Trophoblast cell (in vitro differentiated cells and primary cell): ENCODE results near the gene AK3.

Experiments used
- DNase-seq, 2 donors: peaks; one replicate each; pipeline ENCODE4 v3.0.0-alpha.2; 2016
- H2AFZ ChIP-seq: 2 replicates; pipeline ENCODE4 v1.6.1; 2013; ENCODE audit warnings: low read length, moderate library complexity, mild to moderate bottlenecking; ENCODE audit not compliant: insufficient read depth, poor library complexity
- H2AK5ac ChIP-seq: 2 replicates; pipeline ENCODE4 v1.6.1; 2013; ENCODE audit warnings: mild to moderate bottlenecking, low read length
- H2BK120ac ChIP-seq: 2 replicates; pipeline ENCODE4 v1.6.1; 2013; ENCODE audit warnings: low read length, mild to moderate bottlenecking, moderate library complexity; ENCODE audit not compliant: insufficient read depth, poor library complexity
- H2BK12ac ChIP-seq: 2 replicates; pipeline ENCODE4 v1.6.1; 2013; ENCODE audit warnings: mild to moderate bottlenecking, low read length, moderate library complexity
- H2BK5ac ChIP-seq: 2 replicates; pipeline ENCODE4 v1.6.1; 2013; ENCODE audit warnings: low read length, low read depth, moderate library complexity, mild to moderate bottlenecking; ENCODE audit not compliant: poor library complexity
- H3K14ac ChIP-seq: 2 replicates; pipeline ENCODE4 v1.6.1; 2013; ENCODE audit warnings: mild to moderate bottlenecking, low read length
- H3K18ac ChIP-seq: 2 replicates; pipeline ENCODE4 v1.6.1; 2013; ENCODE audit warnings: mild to moderate bottlenecking, low read length
- H3K23ac ChIP-seq: 2 replicates; pipeline ENCODE4 v1.6.1; 2013; ENCODE audit warnings: low read length
- H3K27ac ChIP-seq: 2 replicates; pipeline ENCODE4 v1.5.1; 2013; ENCODE audit warnings: low read depth, mild to moderate bottlenecking, inconsistent platforms, low read length, moderate library complexity
- H3K27me3 ChIP-seq: 2 replicates; pipeline ENCODE4 v1.6.1; 2013; ENCODE audit warnings: inconsistent platforms, mild to moderate bottlenecking, low read length, moderate library complexity; ENCODE audit not compliant: insufficient read depth
- H3K36me3 ChIP-seq, 2 experiments: 1 replicate in 1 of 2; 2 replicates in 1 of 2; pipeline ENCODE4 v1.6.1; 2013; ENCODE audit warnings: low read length in 2 of 2, mild to moderate bottlenecking in 2 of 2, moderate library complexity in 1 of 2; ENCODE audit not compliant: insufficient read depth in 2 of 2, control insufficient read depth in 1 of 2
- H3K4ac ChIP-seq: 2 replicates; pipeline ENCODE4 v1.6.1; 2013; ENCODE audit warnings: low read depth, mild to moderate bottlenecking, low read length, moderate library complexity
- H3K4me1 ChIP-seq, 2 experiments: 1 replicate in 1 of 2; 2 replicates in 1 of 2; pipeline ENCODE4 v1.6.1; 2013; ENCODE audit warnings: low read length in 2 of 2, mild to moderate bottlenecking in 2 of 2, moderate library complexity in 1 of 2; ENCODE audit not compliant: insufficient read depth in 2 of 2, control insufficient read depth in 1 of 2
- H3K4me2 ChIP-seq: 2 replicates; pipeline ENCODE4 v1.6.1; 2013; ENCODE audit warnings: inconsistent platforms, mild to moderate bottlenecking, low read length, moderate library complexity
- H3K4me3 ChIP-seq: 2 replicates; pipeline ENCODE4 v1.5.1; 2013; ENCODE audit warnings: mild to moderate bottlenecking, low read depth, low read length, inconsistent platforms
- H3K79me1 ChIP-seq: one replicate; pipeline ENCODE4 v1.6.1; 2013; ENCODE audit warnings: low read length
- H3K79me2 ChIP-seq: 2 replicates; pipeline ENCODE4 v1.6.1; 2013; ENCODE audit warnings: low read length, mild to moderate bottlenecking; ENCODE audit not compliant: control insufficient read depth, insufficient read depth, poor library complexity
- H3K9ac ChIP-seq: 2 replicates; pipeline ENCODE4 v1.6.1; 2013; ENCODE audit warnings: mild to moderate bottlenecking, low read length
- H3K9me3 ChIP-seq: 2 replicates; pipeline ENCODE4 v1.6.1; 2013; ENCODE audit warnings: low read depth, mild to moderate bottlenecking, control low read depth, inconsistent platforms, low read length; ENCODE audit not compliant: insufficient read depth
- H4K12ac ChIP-seq: 2 replicates; pipeline ENCODE4 v1.6.1; 2013; ENCODE audit warnings: low read depth, mild to moderate bottlenecking, low read length, moderate library complexity
- H4K8ac ChIP-seq: 2 replicates; pipeline ENCODE4 v1.6.1; 2013; ENCODE audit warnings: low read depth, mild to moderate bottlenecking, low read length, moderate library complexity
- H4K91ac ChIP-seq: one replicate; pipeline ENCODE4 v1.6.1; 2013; ENCODE audit warnings: low read depth, mild to moderate bottlenecking, low read length, moderate library complexity
- WGBS: extraction: QIAGEN DNeasy Blood & Tissue Kit; methylation state at CpG from one replicate; pipeline ENCODE4 v1.1.7; 2013; ENCODE audit warnings: missing lambda C conversion rate; ENCODE audit not compliant: insufficient read length, insufficient coverage; ENCODE audit errors: extremely low coverage; 5-methylcytosine and 5-hydroxymethylcytosine counted together

AK3 gene

GRCh38 chr9:4716163-4716562 is 24.8 kb downstream of the AK3 start:
- WGBS: no CpG with 5 or more reads among the region's 1 CpG
- Histone ChIP-seq H2AFZ (no peak overlapping the region), H3K4ac (no peak overlapping the region), H4K91ac (no peak overlapping the region), H3K9me3 (no peaks in the 10 kb centered on the region), H3K27me3 (no peaks in the 10 kb centered on the region), H3K4me1 (no peaks in the 10 kb centered on the region), H3K23ac (no peak overlapping the region), H2BK120ac (no peak overlapping the region), H2AK5ac (no peak overlapping the region), H3K79me2 (no peaks in the 10 kb centered on the region), H3K4me3 (no peak overlapping the region), H3K79me1 (no peaks in the 10 kb centered on the region), H3K36me3 (peaks cover 8 to 23% of the 10 kb centered on the region in 2 experiments), H4K12ac (no peak overlapping the region), H2BK12ac (no peak overlapping the region), H2BK5ac (no peak overlapping the region), H3K27ac (no peak overlapping the region), H3K14ac (no peak overlapping the region), H4K8ac (no peak overlapping the region), H3K9ac (no peak overlapping the region), H3K18ac (no peak overlapping the region), H3K4me2 (no peak overlapping the region)
- no peak for DNase-seq

DNA sequence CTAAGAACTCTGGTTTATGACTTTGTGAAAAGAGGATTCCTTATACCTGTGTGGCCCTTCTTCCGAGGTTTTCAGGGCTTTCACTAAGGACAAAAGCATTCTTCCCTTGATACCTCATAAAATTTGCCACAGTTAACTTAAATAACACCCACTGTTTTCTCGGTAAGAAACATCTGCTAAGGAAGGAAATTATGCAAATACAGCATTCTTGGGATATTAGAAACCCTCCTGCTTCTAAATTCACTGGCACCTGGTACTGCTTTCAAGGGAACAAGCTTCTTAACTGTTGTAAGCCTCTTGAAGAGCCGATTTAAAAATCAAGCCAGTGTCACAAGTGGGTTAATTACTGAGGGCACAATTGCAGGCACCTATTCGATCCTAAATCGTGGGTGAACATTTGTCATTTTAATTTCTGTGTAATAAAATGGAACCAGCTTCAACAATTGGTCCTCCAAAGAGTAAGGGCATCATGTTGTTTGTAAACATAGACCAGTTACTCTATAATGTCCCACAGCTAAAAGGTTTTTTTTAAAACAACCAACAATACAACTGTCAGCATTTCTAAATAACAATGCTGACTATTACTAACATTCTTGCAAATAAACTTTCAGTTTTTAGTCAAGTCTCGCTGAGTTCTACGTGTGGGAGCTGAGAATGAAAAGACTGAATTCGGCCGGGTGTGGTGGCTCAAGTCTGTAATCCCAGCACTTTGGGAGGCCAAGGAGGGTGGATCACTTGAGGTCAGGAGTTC is 26.6 kb downstream of the AK3 start:
- H3K4me3 ChIP-seq: no peak overlapping the region
- H2BK120ac ChIP-seq: no peak overlapping the region
- H3K23ac ChIP-seq: no peak overlapping the region
- no peak overlapping the region for H4K91ac ChIP-seq
- H3K27ac ChIP-seq: no peak overlapping the region
- no peak overlapping the region for H3K4ac ChIP-seq
- H3K79me2 ChIP-seq: no peaks in the 10 kb centered on the region
- no peak overlapping the region for H2BK5ac ChIP-seq
- H3K79me1 ChIP-seq: no peaks in the 10 kb centered on the region
- no CpG with 5 or more reads among the region's 9 CpGs for WGBS
- H3K18ac ChIP-seq: no peak overlapping the region
- H3K9ac ChIP-seq: no peak overlapping the region
- no peaks in the 10 kb centered on the region for H3K9me3 ChIP-seq
- no peak for DNase-seq
- no peak overlapping the region for H2AFZ ChIP-seq
- H3K4me1 ChIP-seq: no peaks in the 10 kb centered on the region
- peaks cover 9 to 27% of the 10 kb centered on the region in 2 experiments for H3K36me3 ChIP-seq
- no peak overlapping the region for H3K14ac ChIP-seq
- no peaks in the 10 kb centered on the region for H3K27me3 ChIP-seq
- H4K8ac ChIP-seq: no peak overlapping the region
- H4K12ac ChIP-seq: no peak overlapping the region
- no peak overlapping the region for H3K4me2 ChIP-seq
- H2BK12ac ChIP-seq: no peak overlapping the region
- no peak overlapping the region for H2AK5ac ChIP-seq

DNA sequence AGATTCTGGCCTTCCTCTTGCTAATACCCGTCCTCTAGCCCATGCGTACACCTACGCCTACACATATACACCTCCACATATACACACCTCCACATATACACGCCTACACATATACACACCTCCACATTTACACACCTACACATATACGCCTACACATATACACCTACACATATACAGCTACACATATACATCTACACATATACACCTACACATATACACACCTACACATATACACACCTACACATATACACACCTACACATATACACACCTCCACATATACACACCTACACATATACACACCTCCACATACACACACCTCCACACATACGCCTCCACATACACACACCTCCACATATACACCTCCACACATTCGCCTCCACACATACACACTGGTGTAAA is 27.2 kb downstream of the AK3 start:
- no peak overlapping the region for H3K9ac ChIP-seq
- no peak overlapping the region for H3K4me2 ChIP-seq
- H2AFZ ChIP-seq: no peak overlapping the region
- H2BK5ac ChIP-seq: no peak overlapping the region
- H3K79me2 ChIP-seq: no peaks in the 10 kb centered on the region
- H3K23ac ChIP-seq: peak overlapping the region; percentile 65
- H3K4me1 ChIP-seq: no peaks in the 10 kb centered on the region
- H3K4ac ChIP-seq: no peak overlapping the region
- no peaks in the 10 kb centered on the region for H3K79me1 ChIP-seq
- DNase-seq: no peak
- no peak overlapping the region for H3K18ac ChIP-seq
- no peak overlapping the region for H2AK5ac ChIP-seq
- no peaks in the 10 kb centered on the region for H3K9me3 ChIP-seq
- peaks cover 9 to 24% of the 10 kb centered on the region in 2 experiments for H3K36me3 ChIP-seq
- H3K27ac ChIP-seq: no peak overlapping the region
- H4K12ac ChIP-seq: no peak overlapping the region
- H4K91ac ChIP-seq: no peak overlapping the region
- no peaks in the 10 kb centered on the region for H3K27me3 ChIP-seq
- H3K14ac ChIP-seq: no peak overlapping the region
- H2BK12ac ChIP-seq: no peak overlapping the region
- no peak overlapping the region for H3K4me3 ChIP-seq
- H4K8ac ChIP-seq: no peak overlapping the region
- 100% methylated on average over 2 of the region's 7 CpGs for WGBS
- H2BK120ac ChIP-seq: no peak overlapping the region

GRCh38 chr9:4709380-4709779 is 31.6 kb downstream of the AK3 start:
- DNase-seq: no peak
- Histone ChIP-seq H3K14ac (no peak overlapping the region), H3K4me2 (no peak overlapping the region), H2BK120ac (no peak overlapping the region), H3K36me3 (peaks cover 3 to 12% of the 10 kb centered on the region in 2 experiments), H2BK5ac (no peak overlapping the region), H2AFZ (no peak overlapping the region), H3K79me2 (no peaks in the 10 kb centered on the region), H3K9ac (no peak overlapping the region), H3K27me3 (no peaks in the 10 kb centered on the region), H2BK12ac (no peak overlapping the region), H3K9me3 (no peaks in the 10 kb centered on the region), H4K12ac (no peak overlapping the region), H4K8ac (no peak overlapping the region), H3K18ac (no peak overlapping the region), H4K91ac (no peak overlapping the region), H3K27ac (no peak overlapping the region), H3K23ac (no peak overlapping the region), H3K4me1 (no peaks in the 10 kb centered on the region), H3K79me1 (no peaks in the 10 kb centered on the region), H3K4ac (no peak overlapping the region), H3K4me3 (no peak overlapping the region), H2AK5ac (no peak overlapping the region)
